Peyer's patch (tissue), 4 donors: ENCODE data around the gene SLC66A3. TPM values are rescaled to one million over a fixed set of nuclear protein-coding genes. Genes with fewer than 3 reads are reported as not detected.
A peak's percentile ranks its signal among the peaks of the same experiment; 100 is the strongest.

ENCODE experiments used
- DNase-seq, 3 donors: peaks; one replicate each; pipeline ENCODE4 v3.0.0-alpha.2; 2017 to 2019
- H3K27ac ChIP-seq, 4 donors: fragments of 200-600 bp; sonication (generic); one replicate each; pipeline ENCODE4 v1.5.1; 2016 to 2019
- H3K27me3 ChIP-seq, 2 donors: fragments of 200-600 bp; sonication (generic); one replicate each; pipeline ENCODE4 v1.5.1; 2019
- H3K36me3 ChIP-seq, 3 donors: fragments of 200-600 bp; sonication (generic); one replicate each; pipeline ENCODE4 v1.5.1; 2016 to 2019
- H3K4me1 ChIP-seq, 4 donors: fragments of 200-600 bp; sonication (generic); one replicate each; pipeline ENCODE4 v1.5.1; 2016 to 2019
- H3K4me3 ChIP-seq, 4 donors: fragments of 200-600 bp; sonication (generic); 1 replicate in 3 of 4; 2 replicates in 1 of 4; pipeline ENCODE4 v1.5.1; 2016 to 2019; ENCODE audit warnings: mild to moderate bottlenecking in 1 of 4
- H3K9me3 ChIP-seq, 4 donors: fragments of 200-600 bp; sonication (generic); one replicate each; pipeline ENCODE4 v1.5.1; 2016 to 2019; ENCODE audit warnings: mild to moderate bottlenecking in 1 of 4
- CTCF ChIP-seq, 6 experiments: fragments of 450-650 bp in 4 of 6; fragments of 200-600 bp in 2 of 6; sonication (generic) in 1 of 6; IDR thresholded peaks; one replicate each; pipeline ENCODE4 v1.5.1; 2017 to 2019; ENCODE audit warnings: antibody characterized with exemption in 6 of 6, mild to moderate bottlenecking in 3 of 6, moderate library complexity in 1 of 6
- POLR2A ChIP-seq, 2 donors: fragments of 450-650 bp; IDR thresholded peaks; one replicate each; pipeline ENCODE4 v1.5.1; 2017; ENCODE audit warnings: antibody characterized with exemption in 2 of 2, mild to moderate bottlenecking in 2 of 2, moderate library complexity in 2 of 2
- total RNA-seq, 4 donors: library from RNA; depleted of rRNA; stranded (reverse); fragments of >200 nt; gene quantifications; one replicate each; pipeline ENCODE4 v1.1.0, GENCODE V29; 2016

Gene SLC66A3
- total RNA-seq, 4 donors from 2014 or later = 18.4 to 53.6 (median 31.8) TPM

- Histone ChIP-seq H3K27me3 (no peaks in the 10 kb centered on the region), H3K4me3 (no peak overlapping the region), H3K9me3 (no peaks in the 10 kb centered on the region), H3K27ac (no peak overlapping the region), H3K4me1 (no peaks in the 10 kb centered on the region), H3K36me3 (no peaks in the 10 kb centered on the region)
- DNase-seq = no peak
- TF ChIP-seq POLR2A (IDR thresholded peaks at IDR 0.05) = no peak
- no peak for TF ChIP-seq CTCF (IDR thresholded peaks at IDR 0.05)
Measured at GRCh38 chr2:11147263-11147662, 8.0 kb upstream of the SLC66A3 start.

- Histone ChIP-seq H3K36me3 (no peaks in the 10 kb centered on the region), H3K27me3 (no peaks in the 10 kb centered on the region), H3K27ac (no peak overlapping the region), H3K9me3 (no peaks in the 10 kb centered on the region), H3K4me3 (no peak overlapping the region), H3K4me1 (peaks cover 0 to 17% (median 4%) of the 10 kb centered on the region in 4 donors)
- no peak for DNase-seq
- TF ChIP-seq CTCF (IDR thresholded peaks at IDR 0.05) (no peak), POLR2A (IDR thresholded peaks at IDR 0.05) (no peak)
Measured at GRCh38 chr2:11152591-11152990, 2.7 kb upstream of the SLC66A3 start.

- Histone ChIP-seq H3K4me3 (peak overlapping the region; percentile 44 to 57 (median 53)), H3K9me3 (no peaks in the 10 kb centered on the region), H3K4me1 (peaks cover 0 to 17% (median 4%) of the 10 kb centered on the region in 4 donors), H3K36me3 (no peaks in the 10 kb centered on the region), H3K27me3 (no peaks in the 10 kb centered on the region), H3K27ac (peak overlapping the region; percentile 85 to 90 (median 88))
- DNase-seq = peak in 2 of 3 donors; percentile 32 to 61
- no peak for TF ChIP-seq CTCF (IDR thresholded peaks at IDR 0.05)
- TF ChIP-seq POLR2A (IDR thresholded peaks at IDR 0.05) = no peak
Measured at GRCh38 chr2:11154016-11154922, 998 bp upstream of the SLC66A3 start.

GRCh38 chr2:11154923-11155380, 315 bp upstream of the SLC66A3 start:
- Histone ChIP-seq H3K27me3 (no peaks in the 10 kb centered on the region), H3K27ac (peak overlapping the region; percentile 85 to 95 (median 90)), H3K36me3 (no peaks in the 10 kb centered on the region), H3K4me3 (peak overlapping the region; percentile 56 to 84 (median 76)), H3K9me3 (no peaks in the 10 kb centered on the region), H3K4me1 (peaks cover 0 to 17% (median 4%) of the 10 kb centered on the region in 4 donors)
- TF ChIP-seq CTCF (IDR thresholded peaks at IDR 0.05) (no peak), POLR2A (IDR thresholded peaks at IDR 0.05) (peak; percentile 41 to 51)
- peak; percentile 98 to 100 (median 99) for DNase-seq

- H3K9me3 ChIP-seq = no peaks in the 10 kb centered on the region
- peak in 1 of 3 donors; percentile 50 for DNase-seq
- TF ChIP-seq CTCF (IDR thresholded peaks at IDR 0.05) (no peak), POLR2A (IDR thresholded peaks at IDR 0.05) (no peak)
- no peak overlapping the region for H3K27ac ChIP-seq
- peak overlapping the region in 2 of 4 donors; percentile 70 to 84 for H3K4me3 ChIP-seq
- no peaks in the 10 kb centered on the region for H3K27me3 ChIP-seq
- H3K36me3 ChIP-seq = peaks cover 0 to under 1% (median 0%) of the 10 kb centered on the region in 3 donors
- peaks cover 0 to 17% (median 4%) of the 10 kb centered on the region in 4 donors for H3K4me1 ChIP-seq
Measured at GRCh38 chr2:11156396-11157075, 1.3 kb downstream of the SLC66A3 start.
